ENCODE data around the gene TMEFF2.
A peak's percentile ranks its signal among the peaks of the same experiment; 100 is the strongest.
"Not testable (repeated sequence)": the region's sequence is repeated elsewhere in the genome, so short reads cannot be mapped to it uniquely, and the experiment has no call there.

Gene TMEFF2

GRCh38 chr2:191931329-191931728 is 263.4 kb downstream of the TMEFF2 start:
- no peak for DNase-seq (ENCODE audit: low read depth)

- DNase-seq (ENCODE audit: low read depth) = no peak
Observed at GRCh38 chr2:191930205-191930604, 264.5 kb downstream of the TMEFF2 start.

- no peak for DNase-seq (ENCODE audit: low read depth)
Observed at GRCh38 chr2:191929288-191929687, 265.4 kb downstream of the TMEFF2 start.

GRCh38 chr2:191927991-191928390 is 266.7 kb downstream of the TMEFF2 start:
- DNase-seq (ENCODE audit: low read depth) = no peak

GRCh38 chr2:191927319-191927867 is 267.3 kb downstream of the TMEFF2 start:
- peak; percentile 92 for DNase-seq (ENCODE audit: low read depth)

GRCh38 chr2:191926671-191927070 is 268.1 kb downstream of the TMEFF2 start:
- DNase-seq (ENCODE audit: low read depth) = no peak

- no peak for DNase-seq (ENCODE audit: low read depth)
Observed at GRCh38 chr2:191923652-191923997, 271.1 kb downstream of the TMEFF2 start.

GRCh38 chr2:191922736-191923651 is 271.7 kb downstream of the TMEFF2 start:
- no peak for DNase-seq (ENCODE audit: low read depth)

GRCh38 chr2:191921650-191922049 is 273.1 kb downstream of the TMEFF2 start:
- not testable (repeated sequence) for DNase-seq (ENCODE audit: low read depth)

- DNase-seq (ENCODE audit: low read depth) = no peak
Observed at GRCh38 chr2:191920502-191920901, 274.2 kb downstream of the TMEFF2 start.

GRCh38 chr2:191917967-191918651 is 276.6 kb downstream of the TMEFF2 start:
- no peak for DNase-seq (ENCODE audit: low read depth)

GRCh38 chr2:191917430-191917881 is 277.3 kb downstream of the TMEFF2 start:
- no peak for DNase-seq (ENCODE audit: low read depth)

- no peak for DNase-seq (ENCODE audit: low read depth)
Observed at GRCh38 chr2:191916826-191917225, 277.9 kb downstream of the TMEFF2 start.

GRCh38 chr2:191915750-191916149 is 279.0 kb downstream of the TMEFF2 start:
- DNase-seq (ENCODE audit: low read depth) = no peak

- DNase-seq (ENCODE audit: low read depth) = no peak
Observed at GRCh38 chr2:191913796-191914195, 280.9 kb downstream of the TMEFF2 start.

- DNase-seq (ENCODE audit: low read depth) = no peak
Observed at GRCh38 chr2:191912764-191913163, 282.0 kb downstream of the TMEFF2 start.

- peak; percentile 45 for DNase-seq (ENCODE audit: low read depth)
Observed at GRCh38 chr2:191910518-191910917, 284.2 kb downstream of the TMEFF2 start.

GRCh38 chr2:191908874-191909273 is 285.9 kb downstream of the TMEFF2 start:
- no peak for DNase-seq (ENCODE audit: low read depth)

GRCh38 chr2:191907545-191907944 is 287.2 kb downstream of the TMEFF2 start:
- DNase-seq (ENCODE audit: low read depth) = no peak

- DNase-seq (ENCODE audit: low read depth) = no peak
Observed at GRCh38 chr2:191907091-191907490, 287.6 kb downstream of the TMEFF2 start.

- no peak for DNase-seq (ENCODE audit: low read depth)
Observed at GRCh38 chr2:191905336-191905735, 289.4 kb downstream of the TMEFF2 start.

GRCh38 chr2:191901031-191901430 is 293.7 kb downstream of the TMEFF2 start:
- no peak for DNase-seq (ENCODE audit: low read depth)

- peak; percentile 47 for DNase-seq (ENCODE audit: low read depth)
Observed at GRCh38 chr2:191899410-191899809, 295.3 kb downstream of the TMEFF2 start.
